Measurements from ENCODE around the gene PCARE.

PCARE gene

DNA sequence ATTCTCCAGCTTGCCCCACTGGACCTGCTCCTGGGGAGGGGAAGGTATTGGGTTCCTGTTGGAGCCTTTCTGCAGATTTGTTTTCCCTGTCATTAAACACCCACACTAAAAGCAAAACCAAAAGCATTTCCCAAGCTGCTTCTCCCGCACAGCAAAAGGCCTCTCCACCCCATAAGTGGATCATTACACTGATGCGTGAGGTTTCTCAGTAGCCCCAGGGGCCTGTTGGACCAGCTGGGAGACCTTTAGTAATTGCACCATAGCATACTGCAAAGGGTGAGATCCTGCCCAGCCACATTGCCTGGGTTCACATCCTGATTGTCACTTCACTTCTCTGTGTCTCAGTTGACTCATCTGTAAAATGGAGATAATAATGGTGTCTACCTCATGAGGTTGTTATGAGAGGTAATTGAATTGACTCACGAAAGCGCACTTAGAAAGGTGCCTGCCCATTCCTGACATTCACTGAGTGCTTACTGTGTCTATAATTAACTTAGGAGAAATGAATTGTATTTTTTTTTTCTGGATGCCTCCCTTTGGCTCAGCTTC, 49.4 kb downstream of the PCARE start:
- POLR2A ChIA-PET (ENCODE audit: low non-redundant PET) = no interaction called here
- no peak for DNase-seq (ENCODE audit: low spot score)

DNA sequence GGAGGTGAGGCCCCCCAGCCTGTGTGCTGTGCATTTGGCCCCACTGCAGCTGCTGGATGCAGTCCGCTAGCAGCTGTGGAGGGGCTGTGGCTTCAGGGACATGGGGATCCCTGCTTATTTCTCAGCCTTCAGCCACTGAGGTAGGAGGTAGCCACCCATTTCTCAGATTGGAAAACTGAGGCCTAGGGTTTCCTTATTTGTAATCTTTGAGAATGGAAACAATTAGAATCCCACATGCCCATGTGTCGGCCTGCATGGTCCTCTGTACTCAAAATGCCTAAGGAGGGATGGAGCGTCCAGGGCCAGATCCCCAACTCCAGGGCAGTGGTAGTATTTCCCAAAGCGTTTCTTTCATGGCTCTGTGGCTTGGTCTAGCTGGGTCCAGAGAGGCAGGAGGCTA, 51.1 kb downstream of the PCARE start:
- ChIA-PET POLR2A (ENCODE audit: low non-redundant PET) (no interaction called here), CTCF (no interaction called here)
- DNase-seq (ENCODE audit: low spot score) = no peak
- TF ChIP-seq, protein P1, sequence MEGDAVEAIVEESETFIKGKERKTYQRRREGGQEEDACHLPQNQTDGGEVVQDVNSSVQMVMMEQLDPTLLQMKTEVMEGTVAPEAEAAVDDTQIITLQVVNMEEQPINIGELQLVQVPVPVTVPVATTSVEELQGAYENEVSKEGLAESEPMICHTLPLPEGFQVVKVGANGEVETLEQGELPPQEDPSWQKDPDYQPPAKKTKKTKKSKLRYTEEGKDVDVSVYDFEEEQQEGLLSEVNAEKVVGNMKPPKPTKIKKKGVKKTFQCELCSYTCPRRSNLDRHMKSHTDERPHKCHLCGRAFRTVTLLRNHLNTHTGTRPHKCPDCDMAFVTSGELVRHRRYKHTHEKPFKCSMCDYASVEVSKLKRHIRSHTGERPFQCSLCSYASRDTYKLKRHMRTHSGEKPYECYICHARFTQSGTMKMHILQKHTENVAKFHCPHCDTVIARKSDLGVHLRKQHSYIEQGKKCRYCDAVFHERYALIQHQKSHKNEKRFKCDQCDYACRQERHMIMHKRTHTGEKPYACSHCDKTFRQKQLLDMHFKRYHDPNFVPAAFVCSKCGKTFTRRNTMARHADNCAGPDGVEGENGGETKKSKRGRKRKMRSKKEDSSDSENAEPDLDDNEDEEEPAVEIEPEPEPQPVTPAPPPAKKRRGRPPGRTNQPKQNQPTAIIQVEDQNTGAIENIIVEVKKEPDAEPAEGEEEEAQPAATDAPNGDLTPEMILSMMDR (conservative IDR thresholded peaks at IDR 0.05; ENCODE audit: low read depth) = no peak
- H3K27ac ChIP-seq = no peak overlapping the region

More for the DNA sequence above, 49.4 kb downstream of the PCARE start:
- CTCF ChIA-PET = interaction anchor here (0.5 to 0.6 kb wide), 2 partner anchors 28 to 169 kb away, joined by 3 read pairs; no protein-coding TSS in a partner anchor
- H3K27ac ChIP-seq = no peak overlapping the region
- TF ChIP-seq, protein P1 (conservative IDR thresholded peaks at IDR 0.05; ENCODE audit: low read depth) = no peak

DNA sequence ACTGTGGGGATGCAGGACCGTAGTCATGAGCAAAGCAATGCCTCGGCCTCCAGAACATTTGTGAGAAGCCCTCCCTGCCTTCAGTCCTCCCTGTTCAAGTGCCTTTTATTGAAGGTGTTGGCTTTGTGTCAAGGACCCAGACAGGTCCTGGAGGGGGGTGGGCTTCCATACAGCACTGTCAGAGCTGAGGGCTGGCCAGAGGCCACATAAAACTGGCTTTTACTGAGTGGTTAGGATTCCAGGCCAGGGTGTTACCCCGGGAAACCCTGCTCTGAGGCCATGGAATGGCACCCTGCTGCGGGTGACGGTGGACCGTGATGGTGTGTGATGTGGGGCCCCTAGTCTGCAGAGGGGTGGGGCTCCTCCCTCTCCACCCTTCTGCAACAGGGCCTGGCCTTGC, 51.6 kb downstream of the PCARE start:
- DNase-seq (ENCODE audit: low spot score) = no peak
- CTCF ChIA-PET = no interaction called here
- POLR2A ChIA-PET (ENCODE audit: low non-redundant PET) = no interaction called here
- H3K27ac ChIP-seq = no peak overlapping the region
- TF ChIP-seq, protein P1 (conservative IDR thresholded peaks at IDR 0.05; ENCODE audit: low read depth) = no peak

DNA sequence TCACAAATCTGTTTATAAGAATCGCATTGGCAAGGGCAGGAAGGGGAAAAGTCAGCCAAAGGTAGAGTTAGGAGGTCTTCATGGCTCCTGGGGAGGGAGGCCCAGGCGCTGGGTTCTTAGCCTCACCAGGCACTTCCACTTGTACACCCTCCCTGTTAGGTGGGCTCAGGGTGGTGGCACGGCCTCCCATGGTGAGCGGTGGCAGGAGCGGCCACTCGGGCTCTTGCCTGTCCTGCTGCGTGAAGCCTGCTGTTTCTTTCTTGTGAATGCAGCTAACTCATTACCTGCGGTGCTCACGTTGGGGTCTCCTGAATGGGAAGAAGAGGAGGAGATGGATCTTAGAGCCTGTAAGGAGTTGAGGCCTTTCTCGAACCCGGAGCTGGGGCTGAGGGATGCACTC, 52.4 kb downstream of the PCARE start:
- TF ChIP-seq, protein P1 (conservative IDR thresholded peaks at IDR 0.05; ENCODE audit: low read depth) = no peak
- DNase-seq (ENCODE audit: low spot score) = no peak
- ChIA-PET CTCF (no interaction called here), POLR2A (ENCODE audit: low non-redundant PET) (no interaction called here)
- H3K27ac ChIP-seq = no peak overlapping the region

DNA sequence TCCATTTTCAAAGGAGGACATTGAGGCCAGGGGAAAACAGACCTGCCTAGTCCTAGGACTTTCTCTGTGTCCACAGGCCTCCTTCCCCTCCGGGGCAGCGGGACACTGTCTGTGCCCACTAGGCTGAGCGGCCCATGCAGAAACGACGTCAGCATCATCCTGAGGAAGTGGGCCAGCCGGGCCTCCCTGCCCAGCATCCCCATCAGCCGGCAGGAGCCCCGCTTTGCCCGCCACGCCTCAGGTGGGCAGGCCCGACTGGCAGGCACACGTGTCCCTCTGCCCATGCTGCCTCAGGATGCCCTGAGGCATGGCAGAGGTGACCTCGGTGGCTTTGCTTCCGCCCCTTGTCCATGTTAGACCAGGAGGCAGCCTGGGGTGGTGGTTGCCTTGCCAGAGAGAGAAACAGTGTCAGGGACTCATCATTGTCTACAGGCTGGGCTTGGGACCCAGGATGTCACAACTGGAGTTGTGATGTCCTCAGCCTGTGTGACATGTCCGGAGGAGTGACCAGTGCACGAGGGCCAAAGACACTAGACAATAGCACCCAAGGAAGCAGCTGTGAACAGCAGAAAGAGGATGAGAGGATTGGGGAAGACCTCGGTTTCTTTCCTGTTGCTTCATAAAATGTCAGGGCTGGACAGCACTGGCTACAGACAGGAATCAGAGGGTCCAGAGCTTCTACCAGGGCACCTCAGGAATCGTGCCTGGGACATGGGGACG, 56.4 kb downstream of the PCARE start:
- ChIA-PET CTCF (interaction anchor here (0.8 kb wide), 1 partner anchor 59 kb away, joined by 4 read pairs; no protein-coding TSS in a partner anchor), POLR2A (ENCODE audit: low non-redundant PET) (no interaction called here)
- TF ChIP-seq, protein P1 (conservative IDR thresholded peaks at IDR 0.05; ENCODE audit: low read depth) = no peak
- H3K27ac ChIP-seq = no peak overlapping the region
- DNase-seq (ENCODE audit: low spot score) = no peak

DNA sequence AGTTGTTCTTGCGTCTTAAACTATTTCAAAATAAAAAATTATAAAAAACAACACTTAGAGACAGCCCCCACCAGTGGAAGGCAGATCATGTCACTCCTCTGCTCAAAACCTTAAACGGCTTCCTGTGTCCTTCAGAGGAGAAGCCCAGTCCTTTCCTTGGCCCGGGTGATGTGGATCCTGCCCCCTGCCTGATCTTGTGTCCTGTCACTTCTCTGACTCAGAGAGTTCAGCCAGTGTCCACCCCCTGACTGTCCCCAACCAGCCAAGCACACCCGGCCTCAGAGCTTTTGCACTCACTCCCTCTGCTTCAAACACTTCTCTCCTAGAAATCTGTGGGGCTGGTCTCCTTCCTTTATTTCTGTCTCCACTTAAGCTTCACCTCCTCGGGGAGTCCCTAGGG, 57.8 kb downstream of the PCARE start:
- no peak overlapping the region for H3K27ac ChIP-seq
- TF ChIP-seq, protein P1 (conservative IDR thresholded peaks at IDR 0.05; ENCODE audit: low read depth) = no peak
- no peak for DNase-seq (ENCODE audit: low spot score)
- ChIA-PET POLR2A (ENCODE audit: low non-redundant PET) (no interaction called here), CTCF (interaction anchor here (0.7 kb wide), 1 partner anchor 222 kb away, joined by 3 read pairs; no protein-coding TSS in a partner anchor)
